ENCODE results near the gene ZNF385C. TPM values are rescaled to one million over a fixed set of nuclear protein-coding genes. Genes with fewer than 3 reads are reported as not detected.

ZNF385C gene
- total RNA-seq, 2 donors from 2014 or later: 0.13 to 0.27 TPM

- no peak for ATAC-seq
- no peak for DNase-seq
- intact Hi-C loops (cut with DNase I): no loop called here
These were observed 9.5 kb downstream of the ZNF385C start for GRCh38 chr17:42088736-42089135.

GRCh38 chr17:42087736-42088705, 10.3 kb downstream of the ZNF385C start:
- ATAC-seq (peak in 1 of 2 donors; percentile 19), DNase-seq (no peak)
- intact Hi-C loops (cut with DNase I): no loop called here

GRCh38 chr17:42087042-42087701, 11.1 kb downstream of the ZNF385C start:
- ATAC-seq (no peak), DNase-seq (no peak)
- intact Hi-C loops (cut with DNase I): no loop called here

GRCh38 chr17:42081516-42082129, 16.6 kb downstream of the ZNF385C start:
- DNase-seq: no peak
- intact Hi-C loops (cut with DNase I): no loop called here
- ATAC-seq: no peak

- intact Hi-C loops (cut with DNase I): no loop called here
- DNase-seq (no peak), ATAC-seq (no peak)
These were observed 18.7 kb downstream of the ZNF385C start for GRCh38 chr17:42079541-42079940.

GRCh38 chr17:42078396-42079043, 19.8 kb downstream of the ZNF385C start:
- intact Hi-C loops (cut with DNase I): no loop called here
- ATAC-seq (no peak), DNase-seq (no peak)

- intact Hi-C loops (cut with DNase I): no loop called here
- no peak for ATAC-seq
- DNase-seq: no peak
These were observed 20.5 kb downstream of the ZNF385C start for GRCh38 chr17:42077755-42078154.

- ATAC-seq (no peak), DNase-seq (no peak)
These were observed 21.3 kb downstream of the ZNF385C start for GRCh38 chr17:42076797-42077559.

GRCh38 chr17:42075789-42076188, 22.5 kb downstream of the ZNF385C start:
- ATAC-seq (no peak), DNase-seq (no peak)
- intact Hi-C loops (cut with DNase I): no loop called here

More at GRCh38 chr17:42076797-42077559, 21.3 kb downstream of the ZNF385C start:
- intact Hi-C loops (cut with DNase I): no loop called here

GRCh38 chr17:42072323-42073187, 25.7 kb downstream of the ZNF385C start:
- DNase-seq: peak; percentile 26
- ATAC-seq: peak; percentile 49 to 66
- intact Hi-C loops (cut with DNase I): no loop called here

GRCh38 chr17:42071810-42072209, 26.5 kb downstream of the ZNF385C start:
- intact Hi-C loops (cut with DNase I): no loop called here
- DNase-seq: no peak
- ATAC-seq: no peak

- ATAC-seq: no peak
- intact Hi-C loops (cut with DNase I): loop anchor here in 1 of 2 donors (5.0 kb wide), 2 partner anchors 33 to 48 kb away; no protein-coding TSS in a partner anchor
- no peak for DNase-seq
These were observed 29.3 kb downstream of the ZNF385C start for GRCh38 chr17:42068979-42069378.

- intact Hi-C loops (cut with DNase I): loop anchor here in 1 of 2 donors (5.0 kb wide), 2 partner anchors 35 to 50 kb away; no protein-coding TSS in a partner anchor
- peak; percentile 51 for DNase-seq
- ATAC-seq: peak in 1 of 2 donors; percentile 34
These were observed 30.7 kb downstream of the ZNF385C start for GRCh38 chr17:42067371-42068091.

- intact Hi-C loops (cut with DNase I): loop anchor here in 1 of 2 donors (5.0 kb wide), 2 partner anchors 37 to 52 kb away; no protein-coding TSS in a partner anchor
- no peak for ATAC-seq
These were observed 33.1 kb downstream of the ZNF385C start for GRCh38 chr17:42065201-42065600.

GRCh38 chr17:42062681-42063080, 35.6 kb downstream of the ZNF385C start:
- no peak for ATAC-seq
- intact Hi-C loops (cut with DNase I): loop anchor here in 1 of 2 donors (5.0 kb wide), 1 partner anchor 35 kb away; no protein-coding TSS in a partner anchor

More at GRCh38 chr17:42065201-42065600, 33.1 kb downstream of the ZNF385C start:
- no peak for DNase-seq

GRCh38 chr17:42061646-42062487, 36.4 kb downstream of the ZNF385C start:
- intact Hi-C loops (cut with DNase I): loop anchor here in 1 of 2 donors (5.0 kb wide), 1 partner anchor 35 kb away; no protein-coding TSS in a partner anchor
- DNase-seq: no peak

More at GRCh38 chr17:42062681-42063080, 35.6 kb downstream of the ZNF385C start:
- no peak for DNase-seq

More at GRCh38 chr17:42061646-42062487, 36.4 kb downstream of the ZNF385C start:
- ATAC-seq: no peak

Measured in left cardiac atrium (tissue), 4 donors.